Measurements from ENCODE around the gene TMEM229B.

TMEM229B gene

GRCh38 chr14:67468378-67468730 lies 20.2 kb downstream of the TMEM229B start:
- Histone ChIP-seq H3K36me3 (replicated peaks) (no peaks in the 10 kb centered on the region), H3K27ac (no peak overlapping the region), H3K4me3 (ENCODE audit: low read depth, low read length) (no peak overlapping the region), H3K27me3 (replicated peaks) (no peaks in the 10 kb centered on the region)
- TF ChIP-seq, protein P1, sequence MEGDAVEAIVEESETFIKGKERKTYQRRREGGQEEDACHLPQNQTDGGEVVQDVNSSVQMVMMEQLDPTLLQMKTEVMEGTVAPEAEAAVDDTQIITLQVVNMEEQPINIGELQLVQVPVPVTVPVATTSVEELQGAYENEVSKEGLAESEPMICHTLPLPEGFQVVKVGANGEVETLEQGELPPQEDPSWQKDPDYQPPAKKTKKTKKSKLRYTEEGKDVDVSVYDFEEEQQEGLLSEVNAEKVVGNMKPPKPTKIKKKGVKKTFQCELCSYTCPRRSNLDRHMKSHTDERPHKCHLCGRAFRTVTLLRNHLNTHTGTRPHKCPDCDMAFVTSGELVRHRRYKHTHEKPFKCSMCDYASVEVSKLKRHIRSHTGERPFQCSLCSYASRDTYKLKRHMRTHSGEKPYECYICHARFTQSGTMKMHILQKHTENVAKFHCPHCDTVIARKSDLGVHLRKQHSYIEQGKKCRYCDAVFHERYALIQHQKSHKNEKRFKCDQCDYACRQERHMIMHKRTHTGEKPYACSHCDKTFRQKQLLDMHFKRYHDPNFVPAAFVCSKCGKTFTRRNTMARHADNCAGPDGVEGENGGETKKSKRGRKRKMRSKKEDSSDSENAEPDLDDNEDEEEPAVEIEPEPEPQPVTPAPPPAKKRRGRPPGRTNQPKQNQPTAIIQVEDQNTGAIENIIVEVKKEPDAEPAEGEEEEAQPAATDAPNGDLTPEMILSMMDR (IDR thresholded peaks at IDR 0.05; ENCODE audit: low read depth, low read length, missing control alignments): no peak
- no peak for DNase-seq
- in situ Hi-C loops (cut with HindIII; ENCODE audit: low pct_ligation_motif_present, low sequenced_read_pairs): no loop called here

GRCh38 chr14:67467134-67467533 lies 21.4 kb downstream of the TMEM229B start:
- Histone ChIP-seq H3K4me3 (ENCODE audit: low read depth, low read length) (no peak overlapping the region), H3K27ac (no peak overlapping the region), H3K36me3 (replicated peaks) (no peaks in the 10 kb centered on the region), H3K27me3 (replicated peaks) (no peaks in the 10 kb centered on the region)
- TF ChIP-seq, protein P1 (IDR thresholded peaks at IDR 0.05; ENCODE audit: low read depth, low read length, missing control alignments): no peak
- in situ Hi-C loops (cut with HindIII; ENCODE audit: low pct_ligation_motif_present, low sequenced_read_pairs): no loop called here
- DNase-seq: no peak

GRCh38 chr14:67464879-67465278 lies 23.6 kb downstream of the TMEM229B start:
- Histone ChIP-seq H3K27me3 (replicated peaks) (no peaks in the 10 kb centered on the region), H3K4me3 (ENCODE audit: low read depth, low read length) (no peak overlapping the region), H3K36me3 (replicated peaks) (no peaks in the 10 kb centered on the region), H3K27ac (no peak overlapping the region)
- TF ChIP-seq, protein P1 (IDR thresholded peaks at IDR 0.05; ENCODE audit: low read depth, low read length, missing control alignments): no peak
- in situ Hi-C loops (cut with HindIII; ENCODE audit: low pct_ligation_motif_present, low sequenced_read_pairs): no loop called here
- no peak for DNase-seq

GRCh38 chr14:67464377-67464776 lies 24.1 kb downstream of the TMEM229B start:
- in situ Hi-C loops (cut with HindIII; ENCODE audit: low pct_ligation_motif_present, low sequenced_read_pairs): no loop called here
- DNase-seq: no peak
- H3K27ac ChIP-seq: no peak overlapping the region
- no peak overlapping the region for H3K4me3 ChIP-seq (ENCODE audit: low read depth, low read length)
- H3K36me3 ChIP-seq (replicated peaks): no peaks in the 10 kb centered on the region
- TF ChIP-seq, protein P1 (IDR thresholded peaks at IDR 0.05; ENCODE audit: low read depth, low read length, missing control alignments): no peak
- no peaks in the 10 kb centered on the region for H3K27me3 ChIP-seq (replicated peaks)

GRCh38 chr14:67463900-67464299 lies 24.6 kb downstream of the TMEM229B start:
- no peaks in the 10 kb centered on the region for H3K27me3 ChIP-seq (replicated peaks)
- in situ Hi-C loops (cut with HindIII; ENCODE audit: low pct_ligation_motif_present, low sequenced_read_pairs): no loop called here
- no peak for DNase-seq
- no peak overlapping the region for H3K4me3 ChIP-seq (ENCODE audit: low read depth, low read length)
- no peak overlapping the region for H3K27ac ChIP-seq
- TF ChIP-seq, protein P1 (IDR thresholded peaks at IDR 0.05; ENCODE audit: low read depth, low read length, missing control alignments): no peak
- no peaks in the 10 kb centered on the region for H3K36me3 ChIP-seq (replicated peaks)

- in situ Hi-C loops (cut with HindIII; ENCODE audit: low pct_ligation_motif_present, low sequenced_read_pairs): no loop called here
- Histone ChIP-seq H3K4me3 (ENCODE audit: low read depth, low read length) (no peak overlapping the region), H3K36me3 (replicated peaks) (no peaks in the 10 kb centered on the region), H3K27me3 (replicated peaks) (no peaks in the 10 kb centered on the region), H3K27ac (no peak overlapping the region)
- no peak for DNase-seq
- TF ChIP-seq, protein P1 (IDR thresholded peaks at IDR 0.05; ENCODE audit: low read depth, low read length, missing control alignments): no peak
Measured at GRCh38 chr14:67461996-67462395, 26.5 kb downstream of the TMEM229B start.
